ENCODE measurements around the gene FBXL5. TPM values are rescaled to one million over a fixed set of nuclear protein-coding genes. Genes with fewer than 3 reads are reported as not detected.

Gene FBXL5
- total and polyA plus RNA-seq, 2 of the 13 experiments (the other 11 are each of a cell fraction or from before 2014, with no cell fraction given), result 17.4 to 45.3 TPM

GRCh38 chr4:15681372-15682241, 26.4 kb upstream of the FBXL5 start, which contains the start of gene FAM200B (continued):
- peak; percentile 46; the same call in 1 of the 2 replicates for TF ChIP-seq GMEB2 (CRISPR knock-in tag; IDR thresholded peaks at IDR 0.05; ENCODE audit: low read depth)
- peak; percentile 62; the same call in 1 of the 2 replicates for TF ChIP-seq ZHX2 (IDR thresholded peaks at IDR 0.05; ENCODE audit: low read depth)
- no peak for TF ChIP-seq ZHX2 (CRISPR knock-in tag; IDR thresholded peaks at IDR 0.05; ENCODE audit: borderline replicate concordance)
- no peak for TF ChIP-seq SYNCRIP (IDR thresholded peaks at IDR 0.05; ENCODE audit: insufficient read depth, low read depth, low read length)
- peak; percentile 41; the same call in 1 of the 2 replicates for TF ChIP-seq ZBTB7A (CRISPR knock-in tag; IDR thresholded peaks at IDR 0.05)
- peak; percentile 82 for TF ChIP-seq MYPOP (CRISPR knock-in tag; IDR thresholded peaks at IDR 0.05)
- peak; percentile 64 for TF ChIP-seq IRF9 (CRISPR knock-in tag; IDR thresholded peaks at IDR 0.05; ENCODE audit: borderline replicate concordance)
- peak; percentile 90 for TF ChIP-seq ZFP90 (CRISPR knock-in tag; IDR thresholded peaks at IDR 0.05; ENCODE audit: borderline replicate concordance)
- peak; percentile 77; the same call in 1 of the 2 replicates for TF ChIP-seq SNAPC2 (CRISPR knock-in tag; IDR thresholded peaks at IDR 0.05)
- peak; percentile 97 for TF ChIP-seq TP53 (CRISPR knock-in tag; conservative IDR thresholded peaks at IDR 0.05)
- peak; percentile 30; the same call in 1 of the 2 replicates for TF ChIP-seq MEIS2 (CRISPR knock-in tag; IDR thresholded peaks at IDR 0.05)
- TF ChIP-seq ZKSCAN1 (IDR thresholded peaks at IDR 0.05; ENCODE audit: low read length), result no peak
- no peak for TF ChIP-seq HOXA7 (CRISPR knock-in tag; IDR thresholded peaks at IDR 0.05)
- peak; percentile 98 for TF ChIP-seq ZFY (CRISPR knock-in tag; IDR thresholded peaks at IDR 0.05)
- peak; percentile 83 for TF ChIP-seq ZKSCAN8 (CRISPR knock-in tag; IDR thresholded peaks at IDR 0.05; ENCODE audit: borderline replicate concordance)
- peak; percentile 61 for TF ChIP-seq ZNF317 (CRISPR knock-in tag; IDR thresholded peaks at IDR 0.05)
- TF ChIP-seq ZNF629 (CRISPR knock-in tag; conservative IDR thresholded peaks at IDR 0.05), result no peak
- TF ChIP-seq NR2F1 (CRISPR knock-in tag; IDR thresholded peaks at IDR 0.05), result no peak
- no peak; the same call in 1 of the 2 replicates for TF ChIP-seq MED13 (CRISPR knock-in tag; IDR thresholded peaks at IDR 0.05)
